HepG2 (cell line): ENCODE results near the gene EMP2. TPM values are rescaled to one million over a fixed set of nuclear protein-coding genes. Genes with fewer than 3 reads are reported as not detected.

Experiments
- ATF3 ChIP-seq: sonication (generic); formaldehyde crosslinking; IDR thresholded peaks from 2 replicates; pipeline ENCODE4 v1.4.0; 2020; ENCODE audit warnings: missing genetic modification reagents
- ATF7-NPFF ChIP-seq: sonication (generic); formaldehyde crosslinking; IDR thresholded peaks from 2 replicates; pipeline ENCODE4 v1.8.1; 2023; ENCODE audit warnings: mild to moderate bottlenecking, low read depth, missing genetic modification reagents, moderate library complexity
- ELF3 ChIP-seq: IDR thresholded peaks from 2 replicates; pipeline ENCODE4 v1.6.1; 2016; ENCODE audit warnings: missing genetic modification reagents, missing compliant biosample characterization
- FOXA1 ChIP-seq, 2 experiments: fragments of 450-650 bp in 1 of 2; sonication (generic) in 1 of 2; formaldehyde crosslinking in 1 of 2; IDR thresholded peaks; 2 replicates each; pipeline versions ENCODE4 v1.4.0 to v1.6.1; 2016 to 2020; ENCODE audit warnings: missing genetic modification reagents in 1 of 2
- HMG20A ChIP-seq: IDR thresholded peaks from 2 replicates; pipeline ENCODE4 v1.6.1; 2016; ENCODE audit warnings: borderline replicate concordance
- HMGA1 ChIP-seq: sonication (generic); formaldehyde crosslinking; conservative IDR thresholded peaks from 2 replicates; pipeline ENCODE4 v1.4.0; 2020; ENCODE audit warnings: missing genetic modification reagents
- JUN ChIP-seq: sonication (generic); formaldehyde crosslinking; IDR thresholded peaks from 2 replicates; pipeline ENCODE4 v1.4.0; 2020; ENCODE audit warnings: mild to moderate bottlenecking, missing genetic modification reagents
- LBX2 ChIP-seq: sonication (generic); formaldehyde crosslinking; IDR thresholded peaks from 2 replicates; pipeline ENCODE4 v1.5.0; 2020; ENCODE audit warnings: missing genetic modification reagents, mild to moderate bottlenecking, borderline replicate concordance
- PLSCR1 ChIP-seq: sonication (generic); formaldehyde crosslinking; IDR thresholded peaks from 2 replicates; pipeline ENCODE4 v1.5.0; 2020; ENCODE audit warnings: missing genetic modification reagents, mild to moderate bottlenecking, borderline replicate concordance
- RBM22 ChIP-seq: fragments of 200-400 bp; formaldehyde crosslinking; optimal IDR thresholded peaks from 2 replicates; pipeline ENCODE3; 2017; ENCODE audit warnings: mild to moderate bottlenecking, low read length, moderate library complexity
- SMYD3 ChIP-seq: sonication (generic); formaldehyde crosslinking; IDR thresholded peaks from 2 replicates; pipeline ENCODE4 v1.8.1; 2023; ENCODE audit warnings: mild to moderate bottlenecking, missing genetic modification reagents
- TP53 ChIP-seq: sonication (generic); formaldehyde crosslinking; conservative IDR thresholded peaks from 2 replicates; pipeline ENCODE4 v1.4.0; 2020; ENCODE audit warnings: missing genetic modification reagents
- ZBTB25 ChIP-seq: IDR thresholded peaks from 2 replicates; pipeline ENCODE4 v1.6.1; 2018; ENCODE audit warnings: missing genetic modification reagents
- ZNF333 ChIP-seq: sonication (generic); formaldehyde crosslinking; IDR thresholded peaks from 2 replicates; pipeline ENCODE4 v1.4.0; 2020; ENCODE audit warnings: mild to moderate bottlenecking, missing genetic modification reagents, borderline replicate concordance
- ZNF382 ChIP-seq: sonication (generic); formaldehyde crosslinking; IDR thresholded peaks from 2 replicates; pipeline ENCODE4 v1.5.0; 2020; ENCODE audit warnings: missing genetic modification reagents, mild to moderate bottlenecking, borderline replicate concordance
- ZNF431 ChIP-seq: sonication (generic); formaldehyde crosslinking; IDR thresholded peaks from 2 replicates; pipeline ENCODE4 v1.9.0; 2022; ENCODE audit warnings: missing genetic modification reagents, low read depth, mild to moderate bottlenecking, borderline replicate concordance
- ZNF446 ChIP-seq: sonication (generic); formaldehyde crosslinking; IDR thresholded peaks from 2 replicates; pipeline ENCODE4 v1.5.0; 2020; ENCODE audit warnings: mild to moderate bottlenecking, missing genetic modification reagents
- ZNF513 ChIP-seq: sonication (generic); formaldehyde crosslinking; conservative IDR thresholded peaks from 2 replicates; pipeline ENCODE4 v1.5.0; 2020; ENCODE audit warnings: missing genetic modification reagents
- ZNF543 ChIP-seq: sonication (generic); formaldehyde crosslinking; IDR thresholded peaks from 2 replicates; pipeline ENCODE4 v1.4.0; 2020; ENCODE audit warnings: mild to moderate bottlenecking, missing genetic modification reagents
- ZNF724P ChIP-seq: sonication (generic); formaldehyde crosslinking; IDR thresholded peaks from 2 replicates; pipeline ENCODE4 v1.8.0; 2022; ENCODE audit warnings: missing genetic modification reagents, borderline replicate concordance
- ZNF770 ChIP-seq: sonication (generic); formaldehyde crosslinking; IDR thresholded peaks from 2 replicates; pipeline ENCODE4 v1.5.0; 2020; ENCODE audit warnings: mild to moderate bottlenecking, missing genetic modification reagents
- ZNF773 ChIP-seq: sonication (generic); formaldehyde crosslinking; IDR thresholded peaks from 2 replicates; pipeline ENCODE4 v1.4.0; 2020; ENCODE audit warnings: missing genetic modification reagents, borderline replicate concordance
- polyA plus RNA-seq, 8 experiments: library from polyadenylated mRNA; depleted of rRNA in 3 of 8; stranded (reverse) in 7 of 8; unstranded in 1 of 8; fragments of >200 nt; fragmentation: Illumina TruSeq in 4 of 8; extraction: Trizol in 4 of 8; gene quantifications; 2 replicates each; pipeline versions ENCODE4 v1.2.1 to v1.2.3, GENCODE V29; 2011 to 2016; ENCODE audit warnings: low read depth in 4 of 8, missing spikeins in 1 of 8, mixed read lengths in 1 of 8; ENCODE audit not compliant: insufficient read depth in 1 of 8
- total RNA-seq, 5 experiments: library from RNA; depleted of rRNA; stranded (reverse); fragments of >200 nt; fragmentation: Illumina TruSeq; extraction: Trizol; gene quantifications; 2 replicates each; pipeline ENCODE4 v1.2.3, GENCODE V29; 2016; ENCODE audit warnings: low read depth in 1 of 5

The EMP2 gene
- total and polyA plus RNA-seq, 2 of the 13 experiments (the other 11 are each of a cell fraction or from before 2014, with no cell fraction given) = 24.6 to 91.2 TPM

- no peak; the same call in 1 of the 2 replicates for TF ChIP-seq ATF3 (CRISPR knock-in tag)
- TF ChIP-seq ZNF543 (CRISPR knock-in tag) = peak; percentile 84
- peak; percentile 83; the same call in 1 of the 2 replicates for TF ChIP-seq ZNF431 (CRISPR knock-in tag)
- no peak for TF ChIP-seq ZNF382 (CRISPR knock-in tag)
- TF ChIP-seq ATF7-NPFF (CRISPR knock-in tag) = peak; percentile 94
- 0 out of 2 replicates have a peak, but pooled peaks have one; percentile 55 for TF ChIP-seq LBX2
- no peak for TF ChIP-seq SMYD3
- TF ChIP-seq ZNF773 = 0 out of 2 replicates have a peak, but pooled peaks have one; percentile 83
- TF ChIP-seq PLSCR1 (CRISPR knock-in tag) = peak; percentile 86; the same call in 1 of the 2 replicates
- no peak for TF ChIP-seq RBM22
- peak; percentile 51 for TF ChIP-seq ELF3 (CRISPR knock-in tag)
- peak; percentile 52; the same call in 1 of the 2 replicates for TF ChIP-seq TP53 (CRISPR knock-in tag)
- no peak; the same call in 1 of the 2 replicates for TF ChIP-seq ZNF446 (CRISPR knock-in tag)
- no peak for TF ChIP-seq ZNF513 (CRISPR knock-in tag)
- peak; percentile 77 for TF ChIP-seq ZNF770
- 0 out of 2 replicates have a peak, but pooled peaks have one; percentile 14 for TF ChIP-seq ZNF333
- no peak for TF ChIP-seq FOXA1 (IDR thresholded peaks at IDR 0.05)
- peak; percentile 10; the same call in 1 of the 2 replicates for TF ChIP-seq FOXA1 (CRISPR knock-in tag; IDR thresholded peaks at IDR 0.05)
- TF ChIP-seq HMGA1 = no peak
- peak; percentile 11; the same call in 1 of the 2 replicates for TF ChIP-seq HMG20A (CRISPR knock-in tag)
- peak; percentile 85; the same call in 1 of the 2 replicates for TF ChIP-seq JUN (CRISPR knock-in tag)
- 0 out of 2 replicates have a peak, but pooled peaks have one; percentile 47 for TF ChIP-seq ZNF724P (CRISPR knock-in tag)
- TF ChIP-seq ZBTB25 = peak; percentile 52; the same call in 1 of the 2 replicates
Measured at GRCh38 chr16:10579965-10580882, at the start of gene EMP2 (continued).
